Measurements from ENCODE around the gene KRT15.

The KRT15 gene

GRCh38 chr17:41523787-41524186 lies 5.1 kb upstream of the KRT15 start:
- no peak for DNase-seq

GRCh38 chr17:41523225-41523593 lies 4.5 kb upstream of the KRT15 start:
- DNase-seq, result no peak

DNA sequence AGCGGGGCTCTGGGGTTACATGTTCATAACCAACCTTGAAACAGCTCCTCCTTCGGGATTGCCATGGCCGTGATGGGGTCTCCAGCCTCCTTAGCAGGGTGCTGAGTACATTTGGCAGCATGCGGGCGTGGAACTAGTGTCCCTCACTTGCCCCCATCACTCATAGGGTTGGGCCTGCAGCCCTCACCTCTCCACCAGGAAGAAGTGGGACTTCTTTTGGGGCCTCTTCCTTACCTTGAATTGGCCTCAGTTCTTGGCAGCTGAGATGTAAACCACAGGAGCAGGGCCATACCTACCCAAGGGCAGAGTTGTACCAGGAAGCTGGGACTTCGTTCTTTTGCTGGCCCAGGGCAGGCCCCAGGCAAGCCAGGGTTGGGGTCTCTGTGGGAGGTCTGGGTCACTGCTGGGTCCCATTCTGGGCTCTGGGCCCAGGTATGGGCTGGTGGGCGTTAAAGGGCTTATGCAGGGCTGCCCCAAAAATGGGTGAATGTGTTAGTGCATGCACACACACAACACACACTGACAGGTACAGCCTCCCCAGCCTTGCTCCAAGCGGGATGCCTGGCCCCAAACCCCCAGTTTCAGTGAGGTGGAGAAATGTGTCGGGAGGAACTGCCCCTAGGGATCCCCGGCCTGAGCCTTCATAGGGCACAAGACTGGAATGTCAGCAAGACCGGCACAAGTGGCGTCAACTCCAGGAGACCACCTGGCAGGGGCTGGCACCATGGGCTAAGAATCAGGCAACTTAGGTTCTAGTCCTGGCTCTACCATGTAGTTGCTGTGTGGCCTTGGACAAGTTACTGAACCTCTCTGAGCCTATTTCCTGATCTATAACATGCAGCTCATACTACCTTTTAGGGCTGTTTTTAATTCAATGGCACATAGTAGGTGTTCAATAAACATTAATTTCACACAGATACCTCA lies 3.9 kb upstream of the KRT15 start:
- no peak for DNase-seq

DNA sequence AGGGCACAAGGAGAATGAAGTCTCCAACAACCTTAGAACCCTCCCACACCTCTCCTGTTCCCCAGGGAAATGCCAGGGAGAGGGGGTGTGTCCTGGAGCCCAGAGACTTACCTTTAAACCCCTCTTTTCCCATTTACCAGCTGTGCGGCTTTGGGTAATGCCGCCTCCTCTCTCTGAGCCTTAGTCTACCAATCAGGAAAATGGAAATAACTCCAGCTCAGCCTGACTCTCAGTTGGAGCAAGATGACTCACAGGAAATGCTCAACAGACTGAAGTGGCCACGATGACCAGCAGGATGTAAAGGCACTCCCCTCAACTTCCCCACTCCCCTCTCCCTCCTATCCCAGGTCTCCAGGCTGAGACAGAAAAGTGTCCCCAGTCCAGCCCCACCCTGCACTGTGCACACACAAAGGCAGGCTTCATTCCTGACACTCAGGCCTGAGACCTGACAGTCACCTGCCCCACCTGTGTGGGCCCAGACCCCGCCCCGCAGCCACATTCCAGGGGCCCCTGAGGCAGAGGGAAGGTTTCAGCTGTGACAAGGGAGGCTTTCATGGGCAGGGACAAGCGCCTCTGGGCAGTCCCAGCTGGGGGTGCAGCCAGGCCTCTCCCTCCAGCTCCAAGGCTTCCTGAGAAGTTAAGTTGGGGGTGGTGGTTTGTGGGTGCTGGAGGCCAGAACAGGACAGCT lies 3.0 kb upstream of the KRT15 start:
- DNase-seq, result no peak

DNA sequence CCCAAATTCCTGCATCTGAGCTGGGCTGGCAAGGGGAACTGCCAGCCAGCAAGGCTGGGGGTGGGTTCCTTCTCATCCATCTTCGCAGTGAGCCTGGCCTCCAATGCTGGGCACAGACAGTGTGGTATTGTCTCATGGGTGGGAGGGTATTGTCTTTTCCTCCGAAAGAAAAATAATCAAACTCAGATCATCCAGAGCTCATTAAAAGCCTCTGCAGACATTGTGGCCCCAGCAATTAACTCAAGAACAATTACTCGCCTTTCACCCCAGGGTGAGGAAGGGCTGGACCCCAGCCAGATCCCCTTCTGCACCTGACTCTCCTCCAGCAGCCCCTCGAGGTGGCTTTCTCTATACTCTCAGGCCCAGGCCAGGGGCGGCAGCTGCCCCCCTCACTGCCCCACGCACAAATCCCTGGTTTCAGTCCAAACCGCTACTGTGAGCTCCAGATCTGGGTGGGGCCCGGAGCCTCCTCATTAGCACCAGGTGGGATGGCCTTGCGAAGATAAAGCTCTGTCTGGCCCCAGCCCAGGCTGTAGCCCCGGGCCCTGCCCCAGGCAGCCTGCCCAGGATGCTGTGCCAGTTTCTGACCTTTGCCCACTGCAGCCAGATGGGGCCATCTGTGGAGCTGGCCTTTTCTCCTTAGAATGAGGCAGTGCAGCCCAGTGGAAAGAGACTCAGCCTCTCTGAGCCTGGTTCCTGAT lies 2.3 kb upstream of the KRT15 start:
- no peak for DNase-seq

GRCh38 chr17:41519501-41520224 lies 973 bp upstream of the KRT15 start:
- no peak for DNase-seq

DNA sequence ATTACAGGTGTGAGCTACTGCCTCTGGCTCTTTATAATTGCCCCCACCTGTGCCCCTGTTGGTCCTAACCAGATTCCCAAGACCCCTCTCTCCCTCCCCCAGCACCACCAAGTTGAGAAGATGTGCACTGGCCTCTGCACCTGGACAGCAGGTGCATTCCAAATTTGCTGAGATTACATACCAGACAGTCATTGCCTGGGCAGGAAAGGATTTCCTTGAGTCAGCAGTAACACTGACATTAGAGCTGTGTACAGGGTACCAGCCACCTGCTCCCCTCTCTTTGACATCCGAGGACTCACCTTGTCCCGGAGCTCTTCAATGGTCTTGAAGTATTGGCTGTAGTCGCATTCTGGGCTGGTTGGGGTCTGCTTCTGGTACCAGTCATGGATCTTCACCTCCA lies 659 bp downstream of the KRT15 start:
- DNase-seq, result no peak

DNA sequence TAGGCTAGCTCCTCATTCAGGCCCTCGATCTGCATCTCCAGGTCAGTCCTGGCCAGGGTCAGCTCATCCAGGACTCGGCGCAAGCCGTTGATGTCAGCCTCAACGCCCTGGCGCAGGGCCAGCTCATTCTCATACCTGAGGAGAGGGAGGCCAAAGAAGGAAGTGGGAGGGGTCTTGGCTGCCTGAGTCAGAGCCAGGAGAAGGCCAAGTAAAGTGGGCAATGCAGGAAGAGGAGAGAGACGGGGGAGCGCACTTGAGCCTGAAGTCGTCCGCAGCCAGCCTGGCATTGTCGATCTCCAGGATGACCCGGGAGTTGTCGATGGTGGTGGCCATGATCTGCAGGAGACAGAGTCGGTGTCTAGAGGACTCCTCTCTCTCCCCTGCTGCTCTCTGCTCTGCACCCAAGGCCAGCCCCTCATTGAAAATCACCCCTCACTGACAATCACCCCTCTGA lies 1.8 kb downstream of the KRT15 start:
- DNase-seq, result no peak

- DNase-seq, result no peak
These were observed 2.4 kb downstream of the KRT15 start for GRCh38 chr17:41516147-41516829.

- DNase-seq, result no peak
These were observed 5.5 kb downstream of the KRT15 start for GRCh38 chr17:41513168-41513547.

DNA sequence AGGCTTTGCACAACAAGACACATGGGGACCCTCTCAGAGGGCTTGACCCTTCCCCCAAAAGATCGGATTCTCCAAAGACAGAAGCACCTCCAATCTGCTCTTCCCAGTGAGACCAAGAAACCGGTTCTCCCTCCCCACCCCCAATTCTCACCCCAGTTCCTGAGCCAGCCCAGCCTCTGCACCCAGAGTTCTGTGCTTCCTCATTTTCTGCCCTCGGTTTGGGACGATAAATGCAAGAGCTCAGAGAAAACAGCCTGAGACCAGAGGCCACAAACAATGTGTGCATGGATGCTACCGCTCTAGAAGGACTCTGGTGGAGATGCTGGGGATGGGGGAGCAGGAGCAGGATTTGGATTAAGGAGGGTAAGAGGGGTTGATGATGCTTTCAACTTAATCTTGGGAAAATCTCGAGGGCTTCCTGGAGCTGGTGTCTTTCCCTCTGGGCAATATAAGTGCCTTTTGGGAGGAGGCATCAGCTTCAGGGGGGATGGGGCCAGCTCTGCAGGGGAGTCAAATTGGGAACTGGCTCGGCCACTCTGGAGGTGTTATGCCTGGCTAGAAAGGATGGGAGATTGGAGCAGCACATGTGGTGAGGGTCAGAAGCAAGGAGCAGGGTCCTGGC lies 6.0 kb downstream of the KRT15 start:
- DNase-seq, result no peak

- no peak for DNase-seq
These were observed 7.0 kb downstream of the KRT15 start for GRCh38 chr17:41511716-41512115.

GRCh38 chr17:41511116-41511515 lies 7.6 kb downstream of the KRT15 start:
- no peak for DNase-seq

GRCh38 chr17:41510251-41511065 lies 8.2 kb downstream of the KRT15 start:
- no peak for DNase-seq

- no peak for DNase-seq
These were observed 11.3 kb downstream of the KRT15 start for GRCh38 chr17:41507315-41507880.

DNA sequence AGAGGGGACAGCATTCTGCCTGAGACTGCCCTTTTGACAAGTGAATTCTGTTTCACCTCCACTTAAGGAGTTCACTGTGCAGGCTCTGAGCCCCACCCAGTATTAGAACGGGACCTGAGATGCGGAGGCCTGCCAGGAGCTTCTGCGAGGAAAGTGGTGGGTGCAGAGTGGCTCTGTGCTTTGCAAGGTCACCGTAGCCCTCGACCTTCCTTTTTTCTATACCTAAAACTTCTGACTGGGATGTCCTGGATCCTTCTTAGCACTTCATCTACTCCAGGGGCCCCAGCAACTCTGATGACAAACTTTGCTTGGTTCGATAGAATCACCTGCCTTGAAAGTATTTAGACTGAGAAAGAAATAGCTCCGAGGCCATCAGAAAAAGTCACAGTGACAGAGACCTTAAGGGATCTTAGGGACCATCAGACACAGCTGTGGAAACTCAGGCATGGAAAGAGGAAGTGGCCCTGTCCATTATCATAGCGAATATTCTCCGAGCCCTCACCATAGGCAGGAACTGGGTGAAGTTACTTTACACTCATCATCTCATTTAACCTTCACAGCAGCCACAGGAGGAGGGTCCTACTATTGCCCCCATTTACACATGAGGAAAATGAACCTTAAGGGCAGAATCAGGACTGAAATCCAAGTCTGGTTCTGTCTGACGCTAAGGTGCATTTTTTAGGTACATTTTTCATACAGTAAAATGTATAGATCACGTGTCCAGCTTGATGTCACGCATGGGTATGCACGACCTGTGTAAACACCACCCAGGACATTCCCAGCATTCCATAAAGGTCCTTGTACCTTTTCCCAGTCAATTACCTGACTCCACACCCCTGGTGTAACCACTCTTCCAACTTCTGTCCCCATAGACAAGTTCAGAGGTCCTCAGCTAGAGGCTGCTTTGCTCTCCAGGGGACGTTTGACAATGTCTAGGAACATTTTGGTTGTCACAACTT lies 12.6 kb downstream of the KRT15 start:
- DNase-seq, result no peak

DNA sequence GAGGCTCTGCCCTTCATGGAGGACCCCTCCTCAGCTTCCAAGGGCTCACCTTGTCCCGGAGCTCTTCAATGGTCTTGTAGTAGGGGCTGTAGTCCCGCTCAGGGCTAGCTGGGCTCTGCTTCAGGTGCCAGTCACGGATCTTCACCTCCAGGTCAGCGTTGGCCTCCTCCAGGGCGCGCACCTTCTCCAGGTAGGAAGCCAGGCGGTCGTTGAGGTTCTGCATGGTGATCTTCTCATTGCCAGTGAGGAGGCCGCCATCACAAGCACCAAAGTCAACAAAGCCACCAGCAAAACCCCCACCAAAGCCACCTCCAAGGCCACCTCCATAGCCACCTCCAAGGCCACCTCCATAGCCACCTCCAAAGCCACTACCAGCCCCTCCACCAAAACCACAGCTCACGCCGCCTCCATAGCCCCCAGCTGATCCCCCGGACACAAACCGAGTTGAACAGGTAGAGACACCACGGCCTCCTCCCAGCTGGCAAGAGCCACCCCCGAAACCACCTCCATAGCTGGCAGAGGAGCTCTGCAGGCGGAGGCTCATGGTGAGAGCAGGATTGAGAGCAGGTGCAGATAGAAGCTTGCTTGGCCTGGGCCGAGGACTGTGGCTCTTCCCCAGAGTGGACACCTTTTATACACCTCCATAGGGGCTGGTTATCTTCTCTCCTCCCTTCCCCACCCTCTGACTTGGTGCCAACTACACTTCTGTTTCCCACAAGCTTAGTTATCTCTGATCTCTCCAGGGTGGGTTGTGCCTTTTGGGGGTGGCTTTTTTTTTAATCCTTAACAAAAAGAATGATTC lies 13.5 kb downstream of the KRT15 start, which contains the start of gene KRT13:
TSS of gene KRT13 (minus strand) at position 606 of the 802 bp plus-strand sequence. CDS start at position 544, 62 bp downstream.
- no peak for DNase-seq

GRCh38 chr17:41504246-41504977 lies 14.3 kb downstream of the KRT15 start:
- DNase-seq, result no peak
